GM12878 (cell line): ENCODE results near the gene EPDR1. TPM values are rescaled to one million over a fixed set of nuclear protein-coding genes. Genes with fewer than 3 reads are reported as not detected.

Experiments used
- ASH2L ChIP-seq: fragments of 300-600, 200-600 bp; sonication (generic); IDR thresholded peaks from 2 replicates; pipeline ENCODE4 v1.6.1; 2017; ENCODE audit warnings: low read depth, mild to moderate bottlenecking, borderline replicate concordance
- E4F1 ChIP-seq: fragments of 450-650 bp; IDR thresholded peaks from 2 replicates; pipeline ENCODE4 v1.6.1; 2018; ENCODE audit warnings: borderline replicate concordance, mild to moderate bottlenecking; ENCODE audit not compliant: partially characterized antibody
- EP300 ChIP-seq, 2 experiments: fragments of 150-350 bp in 1 of 2; IDR thresholded peaks; 2 replicates each; pipeline ENCODE4 v1.6.1; 2011 to 2012; ENCODE audit warnings: low read depth in 2 of 2, low read length in 2 of 2, borderline replicate concordance in 1 of 2, improper control_type of control experiment in 1 of 2, inconsistent platforms in 1 of 2; ENCODE audit not compliant: control insufficient read depth in 1 of 2
- GATAD2B ChIP-seq: fragments of 450-650 bp; conservative IDR thresholded peaks from 2 replicates; pipeline ENCODE4 v1.6.1; 2017; ENCODE audit warnings: low read depth, mild to moderate bottlenecking, moderate library complexity
- NR2F1 ChIP-seq: fragments of 450-650 bp; conservative IDR thresholded peaks from 2 replicates; pipeline ENCODE4 v1.6.1; 2017; ENCODE audit warnings: mild to moderate bottlenecking
- RFX5 ChIP-seq: IDR thresholded peaks from 2 replicates; pipeline ENCODE4 v1.6.1; 2011; ENCODE audit warnings: low read depth, low read length, improper control_type of control experiment
- SMC3 ChIP-seq: IDR thresholded peaks from 2 replicates; pipeline ENCODE4 v1.6.1; 2011; ENCODE audit warnings: low read length, improper control_type of control experiment, borderline replicate concordance
- SREBF1 ChIP-seq: IDR thresholded peaks from 2 replicates; pipeline ENCODE4 v1.6.1; 2012; ENCODE audit warnings: mild to moderate bottlenecking, low read length
- SUPT20H ChIP-seq: IDR thresholded peaks from 2 replicates; pipeline ENCODE4 v1.6.1; 2011; ENCODE audit warnings: low read depth, mild to moderate bottlenecking, low read length, moderate library complexity, borderline replicate concordance; ENCODE audit not compliant: control insufficient read depth
- USF2 ChIP-seq: IDR thresholded peaks from 2 replicates; pipeline ENCODE4 v1.6.1; 2011; ENCODE audit warnings: low read depth, low read length, improper control_type of control experiment, borderline replicate concordance
- WRNIP1 ChIP-seq: IDR thresholded peaks from 2 replicates; pipeline ENCODE4 v1.6.1; 2011; ENCODE audit warnings: low read depth, low read length, improper control_type of control experiment, borderline replicate concordance
- ZBTB33 ChIP-seq: fragments of 450-650 bp; IDR thresholded peaks from 2 replicates; pipeline ENCODE4 v1.6.1; 2017; ENCODE audit warnings: mild to moderate bottlenecking
- ZZZ3 ChIP-seq: IDR thresholded peaks from 2 replicates; pipeline ENCODE4 v1.6.1; 2011; ENCODE audit warnings: low read depth; ENCODE audit not compliant: control insufficient read depth, insufficient read length
- polyA plus RNA-seq, 11 experiments: library from polyadenylated mRNA; depleted of rRNA in 4 of 11; unstranded in 6 of 11; stranded (reverse) in 5 of 11; fragments of >200 nt; fragmentation: Nextera tagmentation in 4 of 11; fragmentation: Illumina TruSeq in 1 of 11; extraction: Ambion mirVana in 4 of 11; extraction: Trizol in 1 of 11; gene quantifications; 1 replicate in 1 of 11; 2 replicates in 10 of 11; pipeline versions ENCODE4 v1.2.1 to v1.2.3, GENCODE V29; 2011 to 2016; ENCODE audit warnings: inconsistent platforms in 2 of 11, missing spikeins in 2 of 11, low read depth in 1 of 11
- total RNA-seq, 4 experiments: library from RNA; depleted of rRNA in 3 of 4; stranded (reverse); fragments of >200 nt in 3 of 4; fragmentation: Illumina TruSeq in 1 of 4; extraction: Trizol in 1 of 4; gene quantifications; 2 replicates each; pipeline versions ENCODE4 v1.2.1 to v1.2.3, GENCODE V29; 2013 to 2021
- TF ChIP-seq, protein P1 (sequence below): fragments of 450-650 bp; formaldehyde crosslinking; IDR thresholded peaks from 2 replicates; pipeline ENCODE4 v1.4.0; 2020; ENCODE audit warnings: mild to moderate bottlenecking, moderate library complexity
- TF ChIP-seq, protein P2 (sequence below): fragments of 450-650 bp; formaldehyde crosslinking; IDR thresholded peaks from 2 replicates; pipeline ENCODE4 v1.4.0; 2022; ENCODE audit warnings: mild to moderate bottlenecking, moderate library complexity

EPDR1 gene
- total and polyA plus RNA-seq, 10 of the 15 experiments (the other 5 are each of a cell fraction or from before 2014, with no cell fraction given) = 1.2 to 18.8 (median 4.7) TPM

DNA sequence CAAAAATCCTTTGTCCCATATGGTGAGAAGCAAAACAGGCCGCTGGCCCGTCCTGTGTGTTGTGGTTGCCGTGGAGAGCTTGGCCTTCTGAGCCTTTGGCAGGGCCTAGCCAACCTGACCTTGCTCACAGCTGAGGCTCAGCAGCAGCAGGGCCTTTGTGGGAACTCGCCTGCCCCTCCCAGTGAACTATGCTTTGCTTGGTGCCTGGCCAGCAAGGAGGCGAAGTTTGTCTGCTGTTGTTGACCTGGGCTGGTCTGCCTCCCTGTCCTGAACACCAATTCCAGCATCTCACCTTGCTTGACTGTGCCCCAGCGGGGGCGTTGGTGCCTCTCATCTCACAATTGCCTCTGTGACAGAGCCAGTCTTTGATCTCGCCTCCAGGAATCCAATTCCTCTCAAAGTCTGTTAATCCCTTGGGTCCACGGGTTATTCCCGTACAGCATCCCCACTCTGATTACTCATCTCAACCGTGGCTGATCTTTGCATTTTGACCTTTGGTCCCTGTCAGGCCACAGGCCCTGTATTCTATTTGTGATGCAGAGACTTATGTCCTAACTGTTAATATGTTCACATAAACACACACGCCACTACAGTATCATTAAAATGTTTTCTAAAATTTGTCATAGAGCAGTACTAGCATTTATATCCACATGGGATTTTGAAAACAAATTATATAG lies 22.6 kb downstream of the EPDR1 start (continued):
- no peak for TF ChIP-seq SREBF1
- TF ChIP-seq GATAD2B = peak; percentile 80
- TF ChIP-seq, protein P1, sequence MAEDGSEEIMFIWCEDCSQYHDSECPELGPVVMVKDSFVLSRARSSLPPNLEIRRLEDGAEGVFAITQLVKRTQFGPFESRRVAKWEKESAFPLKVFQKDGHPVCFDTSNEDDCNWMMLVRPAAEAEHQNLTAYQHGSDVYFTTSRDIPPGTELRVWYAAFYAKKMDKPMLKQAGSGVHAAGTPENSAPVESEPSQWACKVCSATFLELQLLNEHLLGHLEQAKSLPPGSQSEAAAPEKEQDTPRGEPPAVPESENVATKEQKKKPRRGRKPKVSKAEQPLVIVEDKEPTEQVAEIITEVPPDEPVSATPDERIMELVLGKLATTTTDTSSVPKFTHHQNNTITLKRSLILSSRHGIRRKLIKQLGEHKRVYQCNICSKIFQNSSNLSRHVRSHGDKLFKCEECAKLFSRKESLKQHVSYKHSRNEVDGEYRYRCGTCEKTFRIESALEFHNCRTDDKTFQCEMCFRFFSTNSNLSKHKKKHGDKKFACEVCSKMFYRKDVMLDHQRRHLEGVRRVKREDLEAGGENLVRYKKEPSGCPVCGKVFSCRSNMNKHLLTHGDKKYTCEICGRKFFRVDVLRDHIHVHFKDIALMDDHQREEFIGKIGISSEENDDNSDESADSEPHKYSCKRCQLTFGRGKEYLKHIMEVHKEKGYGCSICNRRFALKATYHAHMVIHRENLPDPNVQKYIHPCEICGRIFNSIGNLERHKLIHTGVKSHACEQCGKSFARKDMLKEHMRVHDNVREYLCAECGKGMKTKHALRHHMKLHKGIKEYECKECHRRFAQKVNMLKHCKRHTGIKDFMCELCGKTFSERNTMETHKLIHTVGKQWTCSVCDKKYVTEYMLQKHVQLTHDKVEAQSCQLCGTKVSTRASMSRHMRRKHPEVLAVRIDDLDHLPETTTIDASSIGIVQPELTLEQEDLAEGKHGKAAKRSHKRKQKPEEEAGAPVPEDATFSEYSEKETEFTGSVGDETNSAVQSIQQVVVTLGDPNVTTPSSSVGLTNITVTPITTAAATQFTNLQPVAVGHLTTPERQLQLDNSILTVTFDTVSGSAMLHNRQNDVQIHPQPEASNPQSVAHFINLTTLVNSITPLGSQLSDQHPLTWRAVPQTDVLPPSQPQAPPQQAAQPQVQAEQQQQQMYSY (CRISPR knock-in tag) = no peak
- TF ChIP-seq SUPT20H = no peak
- peak; percentile 96 for TF ChIP-seq NR2F1
- no peak for TF ChIP-seq ZZZ3
- no peak for TF ChIP-seq ASH2L
- no peak for TF ChIP-seq SMC3
- TF ChIP-seq RFX5 = no peak
- no peak for TF ChIP-seq E4F1
- no peak for TF ChIP-seq USF2
- no peak for TF ChIP-seq EP300 (IDR thresholded peaks at IDR 0.05; ENCODE audit: borderline replicate concordance in 1 of 2, control insufficient read depth in 1 of 2, low read depth in 2 of 2, low read length in 2 of 2)
- TF ChIP-seq, protein P2, sequence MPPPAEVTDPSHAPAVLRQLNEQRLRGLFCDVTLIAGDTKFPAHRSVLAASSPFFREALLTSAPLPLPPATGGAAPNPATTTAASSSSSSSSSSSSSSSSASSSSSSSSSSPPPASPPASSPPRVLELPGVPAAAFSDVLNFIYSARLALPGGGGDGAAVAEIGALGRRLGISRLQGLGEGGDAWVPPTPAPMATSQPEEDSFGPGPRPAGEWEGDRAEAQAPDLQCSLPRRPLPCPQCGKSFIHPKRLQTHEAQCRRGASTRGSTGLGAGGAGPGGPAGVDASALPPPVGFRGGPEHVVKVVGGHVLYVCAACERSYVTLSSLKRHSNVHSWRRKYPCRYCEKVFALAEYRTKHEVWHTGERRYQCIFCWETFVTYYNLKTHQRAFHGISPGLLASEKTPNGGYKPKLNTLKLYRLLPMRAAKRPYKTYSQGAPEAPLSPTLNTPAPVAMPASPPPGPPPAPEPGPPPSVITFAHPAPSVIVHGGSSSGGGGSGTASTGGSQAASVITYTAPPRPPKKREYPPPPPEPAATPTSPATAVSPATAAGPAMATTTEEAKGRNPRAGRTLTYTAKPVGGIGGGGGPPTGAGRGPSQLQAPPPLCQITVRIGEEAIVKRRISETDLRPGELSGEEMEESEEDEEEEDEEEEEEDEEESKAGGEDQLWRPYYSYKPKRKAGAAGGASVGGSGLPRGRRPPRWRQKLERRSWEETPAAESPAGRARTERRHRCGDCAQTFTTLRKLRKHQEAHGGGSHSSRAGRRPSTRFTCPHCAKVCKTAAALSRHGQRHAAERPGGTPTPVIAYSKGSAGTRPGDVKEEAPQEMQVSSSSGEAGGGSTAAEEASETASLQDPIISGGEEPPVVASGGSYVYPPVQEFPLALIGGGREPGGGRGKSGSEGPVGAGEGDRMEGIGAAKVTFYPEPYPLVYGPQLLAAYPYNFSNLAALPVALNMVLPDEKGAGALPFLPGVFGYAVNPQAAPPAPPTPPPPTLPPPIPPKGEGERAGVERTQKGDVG (CRISPR knock-in tag) = no peak
- TF ChIP-seq WRNIP1 = no peak
- 0 out of 2 replicates have a peak, but pooled peaks have one; percentile 53 for TF ChIP-seq ZBTB33
